Measurements from ENCODE around the gene RNF187.

Gene RNF187

DNA sequence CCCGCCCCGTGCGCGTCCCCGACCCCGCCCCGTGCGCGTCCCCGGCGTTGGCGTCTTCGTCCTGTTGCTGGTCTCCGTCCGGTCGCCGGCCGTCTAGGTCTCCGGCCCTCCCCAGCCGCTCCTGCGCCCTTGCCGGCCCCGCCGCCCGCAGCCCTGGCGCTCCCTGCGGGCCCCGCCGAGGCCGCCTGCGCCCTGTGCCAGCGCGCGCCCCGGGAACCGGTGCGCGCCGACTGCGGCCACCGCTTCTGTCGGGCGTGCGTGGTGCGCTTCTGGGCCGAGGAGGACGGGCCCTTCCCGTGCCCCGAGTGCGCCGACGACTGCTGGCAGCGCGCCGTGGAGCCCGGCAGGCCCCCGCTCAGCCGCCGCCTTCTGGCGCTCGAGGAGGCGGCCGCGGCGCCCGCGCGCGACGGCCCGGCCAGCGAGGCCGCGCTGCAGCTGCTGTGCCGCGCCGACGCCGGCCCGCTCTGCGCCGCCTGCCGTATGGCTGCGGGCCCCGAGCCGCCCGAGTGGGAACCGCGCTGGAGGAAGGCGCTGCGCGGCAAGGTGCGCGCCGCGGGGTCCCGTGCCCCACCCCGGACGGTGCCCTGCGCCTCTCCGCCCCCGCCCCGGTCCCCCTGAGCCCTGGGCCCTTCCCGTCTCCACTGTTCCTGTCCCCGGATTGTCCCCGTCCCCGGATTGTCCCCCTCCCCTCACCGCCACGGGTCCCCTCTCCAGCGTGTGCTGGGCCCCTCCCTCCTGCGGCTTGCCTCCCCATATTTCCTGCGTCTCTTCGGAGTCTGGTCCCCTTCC, at the start of gene RNF187:
Gene RNF187 (plus strand): TSS at position 47 of the 789 bp plus-strand sequence.
- peak; percentile 91 for DNase-seq

DNA sequence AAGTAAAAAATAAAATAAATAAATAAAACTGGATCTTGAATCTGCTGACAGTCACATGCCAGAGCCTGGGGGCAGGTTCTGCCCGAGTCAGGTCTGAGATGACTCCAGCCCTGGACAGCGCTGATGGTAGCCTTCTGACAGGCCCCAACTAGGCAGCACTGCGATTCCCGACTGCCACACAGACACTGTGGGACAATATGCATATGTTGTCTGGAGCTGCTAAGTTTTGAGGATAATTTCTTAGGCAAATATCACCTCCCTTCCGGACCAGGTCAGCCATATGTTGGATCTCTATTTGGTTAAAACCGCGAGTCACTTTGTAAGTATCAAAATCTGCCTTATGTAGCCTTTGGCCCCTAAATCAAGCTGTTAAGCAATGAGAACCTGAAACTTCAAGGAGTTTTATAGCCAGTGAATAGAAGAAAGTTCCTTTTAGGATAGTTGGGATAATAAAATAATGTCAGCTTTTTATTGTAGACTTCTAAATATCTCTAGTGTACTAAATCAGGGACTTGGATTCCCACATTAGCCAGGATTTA, 49.7 kb upstream of the RNF187 start:
- no peak for DNase-seq

DNA sequence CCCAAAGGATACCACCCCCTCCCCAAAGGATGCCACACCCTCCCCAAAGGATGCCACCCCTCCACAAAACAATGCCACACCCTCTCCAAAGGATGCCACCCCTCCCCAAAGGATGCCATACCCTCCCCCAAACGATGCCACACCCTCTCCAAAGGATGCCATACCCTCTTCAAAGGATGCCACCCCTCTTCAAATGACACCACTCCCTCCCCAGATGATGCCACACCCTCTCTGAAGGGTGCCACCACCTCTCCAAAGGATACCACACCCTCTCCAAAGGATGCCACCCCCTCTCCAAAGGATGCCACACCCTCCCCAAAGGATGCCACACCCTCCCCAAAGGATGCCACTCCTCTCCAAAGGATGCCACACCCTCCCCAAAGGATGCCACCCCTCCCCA, 48.9 kb upstream of the RNF187 start:
- no peak for DNase-seq

DNA sequence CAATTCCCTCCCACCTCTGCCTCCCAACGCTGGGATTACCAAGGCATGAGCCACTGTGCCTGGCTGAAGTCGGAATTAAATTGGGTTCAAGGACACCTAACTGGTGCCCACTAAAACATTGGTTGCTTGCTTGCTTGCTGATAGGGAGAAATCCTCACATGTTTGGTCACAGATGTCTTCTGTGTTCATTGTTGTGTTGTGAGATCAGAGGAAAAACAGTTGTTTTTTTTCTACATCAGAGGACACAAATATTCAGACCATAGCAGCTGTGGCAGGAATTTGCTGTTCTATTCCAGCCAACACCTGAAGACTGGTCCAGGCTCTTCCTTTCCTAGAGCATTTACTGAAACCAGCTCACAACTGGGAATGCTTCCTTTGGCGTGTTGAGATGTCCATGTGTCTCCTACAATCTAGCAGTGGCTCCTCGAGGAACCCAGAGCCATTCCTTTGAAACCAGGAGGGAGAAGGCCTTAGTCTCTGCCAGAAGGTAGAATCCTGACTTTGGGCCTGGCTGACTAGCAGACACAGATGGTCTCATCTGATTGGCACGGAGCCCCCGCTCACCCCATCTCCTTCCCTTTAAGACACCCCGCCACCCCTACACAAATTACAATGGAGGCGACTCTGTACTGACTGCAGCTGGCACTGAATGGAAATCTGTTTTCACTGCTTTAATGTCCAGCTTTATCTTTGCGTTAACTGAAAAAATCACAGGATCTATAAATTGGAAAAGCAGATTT, 46.3 kb upstream of the RNF187 start:
- DNase-seq: no peak

DNA sequence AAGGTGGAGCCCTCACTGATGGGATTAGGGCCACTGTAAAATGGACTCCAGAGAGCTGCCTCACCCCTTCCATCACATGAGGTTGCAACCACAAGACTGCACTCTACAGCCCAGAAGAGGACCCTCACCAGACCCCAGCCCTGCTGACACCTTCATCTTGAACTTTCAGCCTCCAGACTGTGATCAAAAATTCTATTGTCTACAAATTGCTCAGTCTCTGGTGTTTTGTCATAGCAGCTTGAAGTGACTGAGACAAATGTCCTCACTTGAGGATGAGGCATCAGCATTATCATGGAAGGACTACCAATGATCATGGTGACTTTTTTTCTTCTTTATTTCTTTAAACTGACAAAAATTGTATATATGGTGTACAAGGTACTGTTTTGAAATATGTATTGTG, 43.8 kb upstream of the RNF187 start:
- DNase-seq: no peak

DNA sequence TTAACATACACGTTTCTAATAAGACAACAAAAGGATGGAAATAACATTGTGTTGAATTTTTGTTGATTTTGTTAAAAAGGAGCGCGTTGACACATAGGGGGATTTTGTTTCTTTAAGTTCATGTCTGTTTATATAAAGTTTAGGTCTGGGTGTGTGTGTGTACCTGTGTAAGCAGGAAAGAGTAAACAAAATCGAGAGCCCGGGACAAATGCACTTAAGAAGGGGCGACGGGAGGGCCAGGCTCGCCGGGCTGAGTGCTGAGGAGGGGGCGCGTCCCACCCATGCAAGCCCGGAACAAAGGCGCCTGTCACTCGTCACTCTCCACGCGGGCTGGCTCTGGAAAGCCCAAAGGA, 41.7 kb upstream of the RNF187 start:
- DNase-seq: no peak

DNA sequence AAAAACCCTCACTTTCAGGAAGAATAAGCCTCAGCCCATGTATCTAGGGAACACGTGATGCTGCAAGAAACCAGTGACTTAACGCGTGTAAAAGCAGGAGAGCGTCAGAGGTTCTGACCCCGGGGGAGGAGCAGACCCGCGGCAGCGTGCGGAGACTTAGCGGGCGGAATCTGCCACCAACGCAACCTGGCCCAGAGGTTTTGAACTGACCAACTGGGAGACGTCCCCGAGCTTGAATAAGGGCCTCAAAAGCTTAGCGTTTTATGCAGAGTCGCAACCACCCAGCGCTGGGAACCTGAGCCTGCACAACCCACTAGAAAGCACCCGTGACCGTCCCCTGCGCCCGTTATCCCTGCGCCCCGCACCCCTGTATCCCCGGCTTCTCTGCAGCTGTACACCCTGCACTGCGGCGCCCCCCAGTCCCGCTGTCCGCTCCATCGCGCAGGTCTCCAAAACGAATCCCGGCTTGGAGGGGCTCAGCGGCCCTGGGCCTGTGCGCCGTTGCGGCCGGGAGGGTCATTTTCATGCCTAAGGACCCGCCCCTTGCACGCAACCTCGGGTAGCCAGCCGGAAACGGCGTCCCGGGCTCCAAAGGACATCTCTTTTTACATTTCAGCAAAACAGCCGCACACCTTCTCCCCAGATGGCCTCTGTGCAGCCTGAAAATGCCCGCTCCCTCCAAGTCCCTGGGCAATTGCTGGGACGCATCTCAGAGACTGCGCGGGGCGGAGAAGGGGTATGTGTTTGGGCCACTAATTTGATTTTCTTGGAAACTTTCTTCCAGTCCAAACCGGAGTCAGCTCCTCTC, 41.1 kb upstream of the RNF187 start:
- peak; percentile 79 for DNase-seq

DNA sequence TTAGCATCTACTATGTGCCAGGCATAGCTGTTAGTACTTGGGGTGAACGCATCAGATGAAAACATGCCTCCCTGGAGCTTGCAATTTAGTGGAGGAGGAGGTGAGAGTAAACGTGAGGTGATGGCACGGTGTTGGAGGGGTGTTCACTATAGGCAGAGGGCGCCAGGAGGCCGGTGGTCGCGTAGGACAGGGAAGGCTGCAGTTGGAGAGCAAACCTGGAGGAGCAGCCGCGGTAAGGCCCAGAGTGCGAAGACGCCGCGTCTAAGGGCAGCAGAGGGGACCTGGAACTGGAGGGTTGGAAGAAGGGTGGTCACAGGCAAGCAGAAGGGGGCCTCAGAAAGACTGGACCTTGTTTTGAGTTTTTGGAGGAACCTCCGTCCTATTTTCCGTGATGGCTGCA, 40.3 kb upstream of the RNF187 start:
- DNase-seq: no peak

DNA sequence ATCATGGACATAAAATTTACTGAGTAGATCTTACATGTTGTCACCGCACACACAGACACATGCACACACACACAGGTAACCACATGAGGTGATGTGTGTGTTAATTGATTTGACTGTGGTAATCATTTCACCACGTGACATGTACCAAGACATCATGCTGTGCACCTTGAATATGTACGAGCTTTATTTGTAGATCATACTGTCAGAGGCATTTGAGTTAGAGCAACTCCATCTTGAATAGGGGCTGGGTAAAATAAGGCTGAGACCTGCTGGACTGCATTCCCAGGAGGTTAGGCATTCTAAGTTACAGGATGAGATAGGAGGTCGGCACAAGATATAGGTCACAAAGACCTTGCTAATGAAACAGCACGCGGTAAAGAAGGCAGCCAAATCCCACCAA, 38.8 kb upstream of the RNF187 start:
- DNase-seq: no peak

DNA sequence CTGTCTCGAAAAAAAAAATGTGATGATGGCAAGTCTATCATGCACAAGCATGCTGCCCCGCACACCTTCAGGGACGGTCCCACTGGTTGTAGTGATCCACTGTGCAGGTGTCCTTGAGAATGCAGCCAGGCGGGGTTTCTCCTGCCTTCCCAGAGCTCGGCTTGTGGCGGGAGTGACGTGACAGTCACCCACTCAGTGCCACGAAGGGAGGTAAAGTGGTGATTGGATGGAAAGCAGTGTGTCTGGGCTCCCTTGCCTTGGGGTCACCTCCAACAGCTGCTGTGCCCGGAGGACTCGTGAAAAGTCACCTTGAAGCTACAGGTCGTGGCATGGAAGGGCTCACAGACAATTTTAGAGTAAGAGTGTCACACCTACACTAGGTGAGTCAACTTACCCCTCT, 37.0 kb upstream of the RNF187 start:
- no peak for DNase-seq

DNA sequence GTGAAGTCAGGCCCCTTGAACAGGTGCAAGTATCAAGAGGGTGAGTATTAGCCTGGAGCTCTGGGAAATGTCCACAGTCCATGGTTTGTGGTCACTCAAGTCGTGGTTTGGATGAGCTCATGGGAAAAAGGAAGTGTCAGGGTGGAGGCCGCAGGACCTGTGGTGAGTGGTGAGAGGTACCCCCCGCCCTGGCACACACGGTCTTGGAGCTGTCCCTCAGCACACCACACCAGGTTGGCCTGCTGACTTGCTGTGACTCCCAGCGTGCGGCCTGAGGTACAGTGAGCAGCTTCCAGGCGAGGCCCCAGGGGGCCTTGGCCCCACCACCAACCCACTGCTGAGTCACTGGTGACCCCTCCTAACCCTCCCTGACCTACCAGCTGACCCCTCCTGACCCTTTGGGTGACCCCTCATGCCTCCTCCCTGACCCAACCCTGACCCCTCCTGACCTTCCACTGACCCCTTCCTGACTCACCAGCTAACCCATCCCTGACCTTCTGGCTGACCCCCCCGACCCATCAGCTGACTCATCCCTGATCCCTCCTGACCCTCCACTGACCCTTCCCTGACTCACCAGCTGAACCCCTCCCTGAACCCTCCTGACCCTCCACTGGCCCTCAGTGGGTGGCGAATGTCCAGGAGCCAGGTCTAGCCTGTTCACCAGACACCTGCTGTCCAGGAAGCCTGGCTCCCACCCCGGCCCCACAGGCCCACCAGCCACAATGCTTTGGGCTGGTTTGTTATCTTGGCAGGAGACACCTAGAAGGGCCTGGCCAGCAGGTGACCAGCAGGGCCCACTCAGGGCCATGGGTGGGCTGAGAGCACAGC, 34.8 kb upstream of the RNF187 start:
- peak; percentile 30 for DNase-seq

DNA sequence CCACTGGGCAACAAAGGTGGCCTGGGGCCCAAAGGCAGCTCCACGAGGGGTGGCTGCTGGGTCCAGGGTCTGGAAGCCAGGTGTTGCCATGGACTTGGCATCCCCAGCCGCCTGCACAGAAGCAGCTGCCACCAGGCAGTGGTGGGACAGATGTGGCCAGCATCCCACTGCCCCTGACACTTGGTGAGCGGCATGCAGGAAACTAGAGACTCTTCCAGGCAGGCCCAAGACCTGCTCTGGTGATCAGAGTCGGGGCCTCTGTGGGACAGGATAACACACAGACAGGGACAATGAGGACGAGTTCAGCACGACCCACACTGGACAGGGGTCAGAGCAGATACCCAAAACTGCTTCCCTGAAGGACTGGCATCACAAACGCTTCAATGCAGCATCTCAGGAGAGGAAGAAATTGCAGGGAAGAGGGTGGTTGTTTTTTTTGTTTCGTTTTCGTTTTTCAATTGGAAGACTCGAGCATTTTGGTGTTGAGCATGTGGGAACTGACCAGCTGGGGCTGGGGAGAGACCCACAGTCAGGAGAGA, 34.1 kb upstream of the RNF187 start:
- no peak for DNase-seq

DNA sequence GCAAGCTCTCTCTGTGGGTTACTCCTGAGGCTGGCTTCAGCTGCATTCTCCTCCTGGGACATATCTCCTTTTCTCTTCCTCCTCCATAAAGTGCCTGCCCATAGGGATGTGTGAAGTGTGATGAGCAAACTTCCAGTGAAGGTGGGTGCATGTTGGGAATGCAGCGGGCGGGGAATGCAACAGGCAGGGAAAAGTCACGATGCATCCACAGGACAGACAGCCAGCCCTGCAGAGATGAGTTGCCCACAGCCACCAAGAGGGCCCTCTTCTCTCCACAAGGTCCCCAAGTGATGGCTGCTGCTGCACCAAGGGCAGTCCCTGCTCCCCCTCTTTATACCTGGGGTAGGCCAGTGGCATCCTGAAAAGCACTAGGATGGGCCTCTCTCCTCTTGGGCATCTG, 33.6 kb upstream of the RNF187 start:
- DNase-seq: no peak

DNA sequence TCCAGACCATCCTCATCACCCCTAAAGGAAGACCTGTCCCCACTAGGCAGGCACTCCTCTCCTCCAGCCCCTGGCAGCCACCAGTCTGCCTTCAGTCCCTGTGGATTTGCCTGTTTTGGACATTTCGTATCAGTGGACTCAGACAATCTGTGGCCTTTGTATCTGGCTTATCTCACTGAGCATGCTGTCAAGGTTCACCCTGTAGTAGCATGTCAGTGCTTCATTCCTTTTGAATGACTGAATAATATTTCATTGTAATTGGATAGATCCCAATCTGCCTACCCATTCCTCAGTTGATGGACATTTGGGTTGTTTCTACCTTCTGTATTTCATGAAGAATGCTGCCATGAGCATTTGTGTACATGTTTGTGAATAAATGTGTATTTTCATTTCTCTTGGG, 32.9 kb upstream of the RNF187 start:
- DNase-seq: no peak

DNA sequence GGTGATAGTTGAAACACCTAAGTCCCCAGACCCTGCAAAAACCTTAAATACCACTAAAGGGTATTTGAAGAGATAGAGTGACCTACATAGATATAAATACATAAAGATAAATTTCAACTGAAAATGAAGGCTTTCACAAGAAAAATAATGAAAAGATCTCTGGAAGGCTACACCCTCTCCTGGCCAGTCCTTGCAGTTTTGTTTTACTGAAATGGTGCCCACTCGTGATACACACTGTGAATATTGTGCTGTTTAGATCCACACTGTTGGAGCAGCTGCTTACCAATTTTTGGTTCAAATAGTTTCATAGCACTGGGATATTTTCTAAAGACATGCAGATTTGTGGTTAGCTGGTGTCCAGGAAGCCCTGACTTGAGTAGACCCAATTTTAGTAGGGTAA, 31.5 kb upstream of the RNF187 start:
- DNase-seq: no peak

DNA sequence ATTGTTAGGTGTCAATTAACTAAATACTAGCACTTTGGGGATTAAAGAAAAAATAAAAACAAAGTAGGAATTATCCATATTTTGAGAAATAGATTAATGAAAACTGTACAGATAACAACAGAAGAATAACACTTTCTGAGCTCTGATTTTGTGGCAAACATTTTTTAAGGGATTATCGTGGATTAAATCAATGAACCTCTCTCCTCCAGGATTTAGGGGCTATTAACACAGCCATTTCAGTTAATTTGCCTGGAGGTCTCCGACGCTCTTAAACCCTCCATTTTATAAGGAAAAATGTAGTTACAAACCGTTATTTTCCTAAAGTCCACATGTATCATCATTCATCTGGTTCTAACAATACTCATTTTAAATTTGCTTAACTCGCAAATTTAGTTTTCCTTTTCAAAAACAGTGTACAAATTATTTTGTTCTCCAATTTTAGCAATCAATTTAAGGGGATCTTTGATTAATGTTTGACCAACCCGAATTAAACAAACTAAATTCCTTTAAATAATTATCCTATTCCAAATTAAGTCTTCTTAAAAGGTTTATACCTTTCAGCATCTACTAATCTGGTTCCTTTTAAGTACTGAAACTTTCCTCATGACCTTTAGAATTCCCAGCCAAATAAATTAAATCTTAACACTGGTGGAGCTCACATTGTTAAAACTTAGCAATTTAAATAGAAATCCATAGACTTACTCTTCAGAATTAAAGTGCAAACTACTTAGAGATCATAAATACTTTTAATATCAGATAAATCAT, 30.7 kb upstream of the RNF187 start:
- no peak for DNase-seq

DNA sequence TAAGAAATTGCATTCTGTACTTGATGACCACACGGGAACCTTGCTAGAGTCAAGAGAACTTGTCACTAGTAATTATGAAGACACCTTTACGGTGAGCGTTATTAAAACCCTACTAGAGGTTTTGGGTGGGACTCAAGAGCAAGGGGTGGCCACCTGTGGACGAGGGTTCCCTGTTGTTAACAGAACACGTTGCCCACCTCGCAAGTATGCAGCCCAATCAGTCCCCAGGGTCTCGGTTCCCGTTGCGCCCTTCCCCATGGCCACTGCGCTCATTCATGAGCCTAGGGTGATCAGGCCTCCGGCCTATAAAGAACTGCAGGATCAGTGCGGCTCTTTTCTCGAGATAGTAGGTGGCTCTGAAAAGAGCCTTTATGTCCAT, 30.2 kb upstream of the RNF187 start:
- no peak for DNase-seq

DNA sequence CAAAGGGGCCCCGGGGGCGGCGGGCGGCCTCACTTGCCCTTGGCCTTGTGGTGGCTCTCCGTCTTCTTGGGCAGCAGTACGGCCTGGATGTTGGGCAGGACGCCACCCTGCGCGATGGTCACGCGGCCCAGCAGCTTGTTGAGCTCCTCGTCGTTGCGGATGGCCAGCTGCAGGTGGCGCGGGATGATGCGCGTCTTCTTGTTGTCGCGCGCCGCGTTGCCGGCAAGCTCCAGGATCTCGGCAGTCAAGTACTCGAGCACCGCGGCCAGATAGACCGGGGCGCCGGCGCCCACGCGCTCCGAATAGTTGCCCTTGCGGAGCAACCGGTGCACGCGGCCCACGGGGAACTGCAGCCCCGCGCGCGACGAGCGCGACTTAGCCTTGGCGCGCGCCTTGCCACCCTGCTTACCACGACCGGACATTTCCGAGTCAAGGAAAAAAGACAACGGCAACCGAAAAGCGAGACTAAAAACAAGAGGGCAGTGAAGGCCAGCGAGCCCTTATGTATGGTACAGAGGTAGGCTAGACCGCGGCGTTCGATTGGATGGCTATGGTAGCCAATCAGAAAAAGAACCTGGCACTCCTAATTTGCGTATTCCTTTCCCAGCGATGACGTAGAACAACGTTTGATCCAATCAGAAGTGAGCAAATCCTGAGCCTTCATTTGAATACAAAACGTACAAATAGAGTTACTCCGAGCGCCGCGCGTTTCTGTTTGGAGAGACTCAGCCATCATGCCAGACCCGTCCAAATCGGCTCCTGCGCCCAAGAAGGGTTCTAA, 29.6 kb upstream of the RNF187 start:
- peak; percentile 96 for DNase-seq

DNA sequence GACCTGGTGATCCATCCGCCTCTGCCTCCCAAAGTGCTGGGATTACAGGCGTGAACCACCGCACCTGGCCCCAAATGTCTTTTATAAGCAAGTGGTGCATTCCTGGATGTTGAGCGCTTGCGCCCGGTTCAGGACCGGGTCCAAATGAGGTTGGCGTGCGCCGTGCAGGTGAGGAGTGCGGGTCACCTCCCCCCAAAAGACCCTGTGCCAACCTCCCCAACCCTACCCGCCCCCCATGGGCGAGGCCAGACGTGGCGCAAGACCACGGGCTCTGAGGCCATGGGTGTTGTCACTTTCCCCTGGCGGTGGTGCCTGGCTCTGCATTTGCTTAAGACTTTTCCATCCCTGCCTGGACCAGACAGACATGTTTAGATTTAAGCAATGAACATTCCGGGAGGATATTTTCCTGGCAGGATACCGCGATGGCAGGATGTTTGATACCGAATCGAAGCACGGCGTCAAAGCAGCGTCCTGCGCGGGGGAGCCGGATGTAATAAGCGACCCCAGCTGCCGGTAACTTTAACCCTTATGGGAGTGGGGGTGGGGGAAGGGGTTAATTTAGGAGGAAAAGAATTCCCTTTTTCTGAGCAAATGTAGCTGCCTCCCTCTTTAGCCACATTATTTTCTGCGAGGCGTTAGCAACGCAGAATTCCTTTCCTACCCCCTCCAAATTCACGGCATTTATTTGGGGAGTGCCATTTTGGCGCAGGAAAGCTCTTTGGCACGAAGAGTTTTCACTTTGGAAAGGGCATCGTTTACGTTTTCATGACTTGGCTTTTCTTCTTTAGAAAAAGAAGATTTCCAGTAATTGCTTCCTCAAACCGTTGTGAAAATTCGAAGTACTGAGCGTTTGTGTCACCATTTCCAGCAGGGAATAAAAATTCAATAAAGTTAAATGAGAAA, 27.8 kb upstream of the RNF187 start:
- DNase-seq: peak; percentile 75

DNA sequence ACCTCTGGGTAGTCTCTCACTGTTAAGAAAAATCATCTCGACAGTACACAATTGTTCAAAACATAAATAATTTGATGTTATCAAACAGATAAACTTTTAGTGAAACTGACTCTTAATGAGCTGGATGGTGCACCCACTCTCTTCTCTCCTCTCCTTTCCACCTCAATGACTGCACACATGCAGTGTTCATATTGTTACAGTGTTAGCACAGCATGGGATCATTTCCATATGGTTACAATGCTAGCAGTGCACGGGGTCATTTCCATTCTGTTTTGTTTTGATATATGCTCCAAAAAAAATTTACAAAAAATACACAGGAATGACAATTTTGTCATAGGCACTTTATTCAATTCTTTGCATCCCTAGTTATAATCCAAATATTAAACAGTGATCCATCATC, 26.4 kb upstream of the RNF187 start:
- DNase-seq: no peak

Measured in suppressor macrophage treated with lipopolysaccharide for 4 hours (primary cell).